Liver (tissue), 3 donors: Measurements from ENCODE around the gene CDHR2.

Source experiments
- FOXA1 ChIP-seq: IDR thresholded peaks from 2 replicates; pipeline ENCODE4 v1.6.1; 2016; ENCODE audit warnings: antibody characterized with exemption
- GABPA ChIP-seq, 2 donors: IDR thresholded peaks in 1 of 2; conservative IDR thresholded peaks in 1 of 2; 2 replicates each; pipeline ENCODE4 v1.6.1; 2016; ENCODE audit warnings: antibody characterized with exemption in 2 of 2, mild to moderate bottlenecking in 1 of 2, moderate library complexity in 1 of 2
- JUND ChIP-seq, 2 donors: IDR thresholded peaks; 2 replicates each; pipeline ENCODE4 v1.6.1; 2016; ENCODE audit warnings: antibody characterized with exemption in 2 of 2
- RAD21 ChIP-seq, 2 donors: IDR thresholded peaks; 2 replicates each; pipeline ENCODE4 v1.6.1; 2016; ENCODE audit warnings: antibody characterized with exemption in 2 of 2, mild to moderate bottlenecking in 2 of 2
- RXRA ChIP-seq, 2 donors: IDR thresholded peaks; 2 replicates each; pipeline ENCODE4 v1.6.1; 2017 to 2018; ENCODE audit warnings: antibody characterized with exemption in 2 of 2, mild to moderate bottlenecking in 1 of 2
- SP1 ChIP-seq: IDR thresholded peaks from 2 replicates; pipeline ENCODE4 v1.6.1; 2018; ENCODE audit warnings: antibody characterized with exemption, mild to moderate bottlenecking
- TAF1 ChIP-seq: conservative IDR thresholded peaks from 2 replicates; pipeline ENCODE4 v1.6.1; 2016; ENCODE audit warnings: antibody characterized with exemption, mild to moderate bottlenecking
- YY1 ChIP-seq: IDR thresholded peaks from 2 replicates; pipeline ENCODE4 v1.6.1; 2016; ENCODE audit warnings: antibody characterized with exemption, mild to moderate bottlenecking
- TF ChIP-seq, protein P1 (sequence below): fragments of 150-350 bp; IDR thresholded peaks from 2 replicates; pipeline ENCODE4 v1.5.1; 2017; ENCODE audit warnings: improper control_type of control experiment, low read depth, low read length; ENCODE audit not compliant: missing input control
- TF ChIP-seq, protein P2 (sequence below): IDR thresholded peaks from 2 replicates; pipeline ENCODE4 v1.6.1; 2016; ENCODE audit warnings: antibody characterized with exemption
- TF ChIP-seq, protein P3 (sequence below): IDR thresholded peaks from 2 replicates; pipeline ENCODE4 v1.6.1; 2016; ENCODE audit warnings: antibody characterized with exemption, mild to moderate bottlenecking
- TF ChIP-seq, protein P4 (sequence below): IDR thresholded peaks from 2 replicates; pipeline ENCODE4 v1.6.1; 2016; ENCODE audit warnings: antibody characterized with exemption
- TF ChIP-seq, protein P5 (sequence below): IDR thresholded peaks from 2 replicates; pipeline ENCODE4 v1.6.1; 2016; ENCODE audit warnings: antibody characterized with exemption
- donor health status: healthy.
- donor health status: healthy.

DNA sequence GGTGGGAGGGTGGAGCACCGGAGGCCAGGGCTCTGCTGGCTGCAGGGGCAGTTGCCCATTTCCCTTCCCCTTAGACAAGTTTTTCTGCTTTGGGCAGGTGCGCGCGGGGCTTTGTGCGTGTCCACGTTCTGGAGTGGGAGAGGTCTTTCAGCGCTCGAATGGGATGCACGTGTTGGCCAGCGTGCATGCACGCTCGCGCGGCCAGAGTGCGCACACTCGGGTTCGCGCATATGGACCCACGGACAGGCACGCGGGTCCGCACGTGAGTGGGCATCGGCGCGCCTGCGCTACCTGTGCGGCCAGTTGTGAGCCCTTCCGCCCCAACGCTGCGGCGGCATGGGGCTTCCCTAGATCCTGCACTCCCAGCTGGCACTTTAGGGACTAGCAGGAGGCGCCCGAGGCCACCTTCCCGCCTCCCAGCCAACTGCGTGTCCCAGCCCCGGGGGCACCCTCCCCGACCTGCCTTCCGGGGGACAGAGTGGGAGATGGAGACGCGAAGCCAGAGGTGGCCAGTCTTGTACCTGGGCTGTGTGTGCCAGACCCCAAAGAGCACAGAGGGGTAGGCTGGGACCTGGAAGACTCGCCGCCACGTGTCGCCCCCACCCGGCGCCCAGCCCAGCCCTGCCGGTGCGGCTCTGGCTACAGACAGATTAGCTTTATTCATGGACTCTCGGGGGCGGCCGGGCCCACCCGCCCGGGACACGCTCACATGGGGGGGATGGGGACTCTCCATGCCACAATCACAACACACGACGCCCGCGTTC lies 70.6 kb downstream of the CDHR2 start:
- TF ChIP-seq, protein P1, sequence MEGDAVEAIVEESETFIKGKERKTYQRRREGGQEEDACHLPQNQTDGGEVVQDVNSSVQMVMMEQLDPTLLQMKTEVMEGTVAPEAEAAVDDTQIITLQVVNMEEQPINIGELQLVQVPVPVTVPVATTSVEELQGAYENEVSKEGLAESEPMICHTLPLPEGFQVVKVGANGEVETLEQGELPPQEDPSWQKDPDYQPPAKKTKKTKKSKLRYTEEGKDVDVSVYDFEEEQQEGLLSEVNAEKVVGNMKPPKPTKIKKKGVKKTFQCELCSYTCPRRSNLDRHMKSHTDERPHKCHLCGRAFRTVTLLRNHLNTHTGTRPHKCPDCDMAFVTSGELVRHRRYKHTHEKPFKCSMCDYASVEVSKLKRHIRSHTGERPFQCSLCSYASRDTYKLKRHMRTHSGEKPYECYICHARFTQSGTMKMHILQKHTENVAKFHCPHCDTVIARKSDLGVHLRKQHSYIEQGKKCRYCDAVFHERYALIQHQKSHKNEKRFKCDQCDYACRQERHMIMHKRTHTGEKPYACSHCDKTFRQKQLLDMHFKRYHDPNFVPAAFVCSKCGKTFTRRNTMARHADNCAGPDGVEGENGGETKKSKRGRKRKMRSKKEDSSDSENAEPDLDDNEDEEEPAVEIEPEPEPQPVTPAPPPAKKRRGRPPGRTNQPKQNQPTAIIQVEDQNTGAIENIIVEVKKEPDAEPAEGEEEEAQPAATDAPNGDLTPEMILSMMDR, result no peak
- TF ChIP-seq, protein P2, sequence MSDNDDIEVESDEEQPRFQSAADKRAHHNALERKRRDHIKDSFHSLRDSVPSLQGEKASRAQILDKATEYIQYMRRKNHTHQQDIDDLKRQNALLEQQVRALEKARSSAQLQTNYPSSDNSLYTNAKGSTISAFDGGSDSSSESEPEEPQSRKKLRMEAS, result no peak
- TF ChIP-seq YY1, result no peak
- TF ChIP-seq, protein P3, sequence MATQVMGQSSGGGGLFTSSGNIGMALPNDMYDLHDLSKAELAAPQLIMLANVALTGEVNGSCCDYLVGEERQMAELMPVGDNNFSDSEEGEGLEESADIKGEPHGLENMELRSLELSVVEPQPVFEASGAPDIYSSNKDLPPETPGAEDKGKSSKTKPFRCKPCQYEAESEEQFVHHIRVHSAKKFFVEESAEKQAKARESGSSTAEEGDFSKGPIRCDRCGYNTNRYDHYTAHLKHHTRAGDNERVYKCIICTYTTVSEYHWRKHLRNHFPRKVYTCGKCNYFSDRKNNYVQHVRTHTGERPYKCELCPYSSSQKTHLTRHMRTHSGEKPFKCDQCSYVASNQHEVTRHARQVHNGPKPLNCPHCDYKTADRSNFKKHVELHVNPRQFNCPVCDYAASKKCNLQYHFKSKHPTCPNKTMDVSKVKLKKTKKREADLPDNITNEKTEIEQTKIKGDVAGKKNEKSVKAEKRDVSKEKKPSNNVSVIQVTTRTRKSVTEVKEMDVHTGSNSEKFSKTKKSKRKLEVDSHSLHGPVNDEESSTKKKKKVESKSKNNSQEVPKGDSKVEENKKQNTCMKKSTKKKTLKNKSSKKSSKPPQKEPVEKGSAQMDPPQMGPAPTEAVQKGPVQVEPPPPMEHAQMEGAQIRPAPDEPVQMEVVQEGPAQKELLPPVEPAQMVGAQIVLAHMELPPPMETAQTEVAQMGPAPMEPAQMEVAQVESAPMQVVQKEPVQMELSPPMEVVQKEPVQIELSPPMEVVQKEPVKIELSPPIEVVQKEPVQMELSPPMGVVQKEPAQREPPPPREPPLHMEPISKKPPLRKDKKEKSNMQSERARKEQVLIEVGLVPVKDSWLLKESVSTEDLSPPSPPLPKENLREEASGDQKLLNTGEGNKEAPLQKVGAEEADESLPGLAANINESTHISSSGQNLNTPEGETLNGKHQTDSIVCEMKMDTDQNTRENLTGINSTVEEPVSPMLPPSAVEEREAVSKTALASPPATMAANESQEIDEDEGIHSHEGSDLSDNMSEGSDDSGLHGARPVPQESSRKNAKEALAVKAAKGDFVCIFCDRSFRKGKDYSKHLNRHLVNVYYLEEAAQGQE, result no peak
- no peak for TF ChIP-seq RAD21 (IDR thresholded peaks at IDR 0.05)
- no peak for TF ChIP-seq TAF1
- TF ChIP-seq SP1, result no peak
- TF ChIP-seq JUND (IDR thresholded peaks at IDR 0.05), result no peak
- no peak for TF ChIP-seq GABPA (IDR thresholded peaks at IDR 0.05 in 1 of 2, conservative IDR thresholded peaks at IDR 0.05 in 1 of 2)
- TF ChIP-seq RXRA (IDR thresholded peaks at IDR 0.05), result no peak
- no peak for TF ChIP-seq FOXA1
- TF ChIP-seq, protein P4, sequence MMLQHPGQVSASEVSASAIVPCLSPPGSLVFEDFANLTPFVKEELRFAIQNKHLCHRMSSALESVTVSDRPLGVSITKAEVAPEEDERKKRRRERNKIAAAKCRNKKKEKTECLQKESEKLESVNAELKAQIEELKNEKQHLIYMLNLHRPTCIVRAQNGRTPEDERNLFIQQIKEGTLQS, result no peak
- TF ChIP-seq, protein P5, sequence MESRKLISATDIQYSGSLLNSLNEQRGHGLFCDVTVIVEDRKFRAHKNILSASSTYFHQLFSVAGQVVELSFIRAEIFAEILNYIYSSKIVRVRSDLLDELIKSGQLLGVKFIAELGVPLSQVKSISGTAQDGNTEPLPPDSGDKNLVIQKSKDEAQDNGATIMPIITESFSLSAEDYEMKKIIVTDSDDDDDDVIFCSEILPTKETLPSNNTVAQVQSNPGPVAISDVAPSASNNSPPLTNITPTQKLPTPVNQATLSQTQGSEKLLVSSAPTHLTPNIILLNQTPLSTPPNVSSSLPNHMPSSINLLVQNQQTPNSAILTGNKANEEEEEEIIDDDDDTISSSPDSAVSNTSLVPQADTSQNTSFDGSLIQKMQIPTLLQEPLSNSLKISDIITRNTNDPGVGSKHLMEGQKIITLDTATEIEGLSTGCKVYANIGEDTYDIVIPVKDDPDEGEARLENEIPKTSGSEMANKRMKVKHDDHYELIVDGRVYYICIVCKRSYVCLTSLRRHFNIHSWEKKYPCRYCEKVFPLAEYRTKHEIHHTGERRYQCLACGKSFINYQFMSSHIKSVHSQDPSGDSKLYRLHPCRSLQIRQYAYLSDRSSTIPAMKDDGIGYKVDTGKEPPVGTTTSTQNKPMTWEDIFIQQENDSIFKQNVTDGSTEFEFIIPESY, result no peak
